SK-N-MC (cell line): Measurements from ENCODE around the gene KLHDC10.
"Not testable (repeated sequence)": the region's sequence is repeated elsewhere in the genome, so short reads cannot be mapped to it uniquely, and the experiment has no call there.

ENCODE experiments used
- DNase-seq: peaks from one replicate; pipeline ENCODE4 v3.0.0-alpha.2; 2011; ENCODE audit warnings: low read depth, low spot score
- H3K27ac ChIP-seq: fragments of 200-600 bp; sonication (generic); 2 replicates; pipeline ENCODE4 v1.5.1; 2016; ENCODE audit warnings: mixed run types
- H3K36me3 ChIP-seq: fragments of 200-600 bp; sonication (generic); 2 replicates; pipeline ENCODE4 v1.6.1; 2017; ENCODE audit warnings: antibody characterized with exemption, low read length, mixed read lengths; ENCODE audit not compliant: insufficient read depth
- H3K4me3 ChIP-seq: fragments of 200-600 bp; sonication (generic); 2 replicates; pipeline ENCODE4 v1.5.1; 2016
- H3K9ac ChIP-seq: fragments of 200-600 bp; sonication (generic); 2 replicates; pipeline ENCODE4 v1.8.0; 2017; ENCODE audit warnings: mixed run types, mixed read lengths; ENCODE audit not compliant: insufficient read length
- H3K9me3 ChIP-seq: fragments of 200-600 bp; sonication (generic); 2 replicates; pipeline ENCODE4 v1.6.1; 2017; ENCODE audit warnings: low read depth, mild to moderate bottlenecking, antibody characterized with exemption, low read length, moderate library complexity, mixed read lengths
- EZH2 ChIP-seq: fragments of 200-600 bp; sonication (generic); IDR thresholded peaks from one replicate; pipeline ENCODE4 v1.6.1; 2017; ENCODE audit warnings: antibody characterized with exemption
- FOXP2 ChIP-seq: optimal IDR thresholded peaks from 2 replicates; pipeline ENCODE3; 2011; ENCODE audit warnings: mild to moderate bottlenecking, moderate library complexity; ENCODE audit not compliant: insufficient read depth; ENCODE audit errors: extremely low read length, control extremely low read depth
- POLR2AphosphoS5 ChIP-seq: IDR thresholded peaks from 2 replicates; pipeline ENCODE4 v1.6.1; 2012; ENCODE audit warnings: mild to moderate bottlenecking, low read depth, low read length, borderline replicate concordance

Gene KLHDC10

DNA sequence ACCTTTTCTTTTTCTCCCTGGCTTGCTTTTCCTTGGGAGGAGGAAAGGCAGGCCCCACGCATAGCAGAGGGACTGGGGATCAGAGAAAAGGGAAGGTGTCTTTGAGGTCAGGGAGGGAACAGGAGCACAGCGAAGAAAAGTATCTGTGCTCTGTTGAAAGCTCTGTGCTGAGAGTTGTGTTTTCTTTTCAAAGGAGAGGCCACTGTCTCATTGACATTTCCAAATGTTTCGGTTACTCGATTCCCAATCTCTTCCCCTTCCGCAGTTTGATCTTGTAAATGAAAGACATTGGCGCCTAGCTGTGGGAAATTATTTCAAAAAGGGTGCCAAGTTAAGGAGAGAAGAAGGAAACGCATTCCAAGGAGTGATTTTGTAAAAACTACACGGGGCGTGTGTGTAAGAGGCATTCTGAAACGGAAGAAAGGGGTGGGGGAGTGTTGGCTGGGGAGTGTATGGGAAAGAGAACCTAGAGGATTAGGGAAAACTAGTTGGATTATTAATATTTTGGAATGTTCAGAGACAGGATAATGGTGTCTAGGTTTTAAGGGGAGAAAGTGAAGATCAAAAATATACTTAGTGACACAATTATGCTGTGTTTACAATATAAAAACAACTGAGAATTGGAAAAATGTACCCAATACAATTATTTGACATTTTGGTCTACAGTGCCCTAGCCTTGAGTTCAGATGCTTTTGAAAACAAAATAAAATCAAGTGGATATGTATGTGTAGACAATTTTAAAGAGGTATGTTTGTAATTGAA is 708 bp downstream of the KLHDC10 start:
- TF ChIP-seq EZH2 (no peak), POLR2AphosphoS5 (no peak), FOXP2 (no peak)
- H3K36me3 ChIP-seq = no peaks in the 10 kb centered on the region
- H3K9ac ChIP-seq = peak overlapping the region; percentile 79
- H3K4me3 ChIP-seq = peak overlapping the region; percentile 88
- no peak for DNase-seq
- H3K27ac ChIP-seq = peak overlapping the region; percentile 14; the same call in 1 of the 2 replicates
- H3K9me3 ChIP-seq = no peaks in the 10 kb centered on the region

DNA sequence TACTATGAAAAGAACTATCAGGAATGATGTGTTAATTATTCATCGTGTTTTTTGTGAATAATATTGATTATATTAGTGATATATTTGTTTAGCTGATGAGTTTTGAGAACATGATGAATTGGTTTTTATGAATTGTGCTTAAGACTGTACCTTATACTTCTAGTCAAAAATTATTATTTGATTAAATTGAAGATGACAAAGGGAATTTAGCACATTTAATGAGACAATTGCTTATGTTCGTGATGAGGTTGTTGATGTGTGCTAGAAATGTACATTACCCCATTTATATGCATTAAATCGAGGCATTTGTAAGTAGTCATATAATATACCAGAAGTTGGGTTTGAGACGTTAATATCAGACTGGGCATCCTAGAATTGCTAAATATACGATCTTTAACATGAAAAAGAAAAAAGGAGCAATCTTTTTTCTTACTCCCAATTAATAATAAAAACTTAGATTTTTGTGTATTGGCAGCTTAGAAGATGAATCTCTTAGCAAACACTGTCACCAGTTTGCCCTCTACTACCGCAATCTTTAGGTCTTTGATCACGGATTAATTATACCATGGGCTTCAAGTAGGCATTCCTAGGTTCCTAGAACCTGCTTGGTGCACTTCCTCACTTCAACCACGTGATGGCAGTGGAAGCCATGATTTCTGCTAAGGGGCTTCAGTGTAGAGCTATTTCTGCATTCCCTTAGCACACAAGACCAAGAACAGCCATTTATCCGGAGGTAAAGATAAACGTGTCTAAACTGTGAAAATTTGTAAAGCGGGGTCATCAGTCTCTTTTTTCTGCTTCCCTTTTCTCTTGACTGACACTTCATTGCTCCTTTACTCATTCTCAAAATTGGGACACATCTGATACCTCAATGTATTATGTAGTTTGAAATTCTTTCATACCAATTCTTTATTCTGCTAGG is 1.6 kb downstream of the KLHDC10 start:
- H3K9ac ChIP-seq = peak overlapping the region; percentile 79
- no peaks in the 10 kb centered on the region for H3K36me3 ChIP-seq
- no peaks in the 10 kb centered on the region for H3K9me3 ChIP-seq
- H3K27ac ChIP-seq = no peak overlapping the region
- TF ChIP-seq EZH2 = no peak
- peak; percentile 86 for DNase-seq
- H3K4me3 ChIP-seq = peak overlapping the region; percentile 88

DNA sequence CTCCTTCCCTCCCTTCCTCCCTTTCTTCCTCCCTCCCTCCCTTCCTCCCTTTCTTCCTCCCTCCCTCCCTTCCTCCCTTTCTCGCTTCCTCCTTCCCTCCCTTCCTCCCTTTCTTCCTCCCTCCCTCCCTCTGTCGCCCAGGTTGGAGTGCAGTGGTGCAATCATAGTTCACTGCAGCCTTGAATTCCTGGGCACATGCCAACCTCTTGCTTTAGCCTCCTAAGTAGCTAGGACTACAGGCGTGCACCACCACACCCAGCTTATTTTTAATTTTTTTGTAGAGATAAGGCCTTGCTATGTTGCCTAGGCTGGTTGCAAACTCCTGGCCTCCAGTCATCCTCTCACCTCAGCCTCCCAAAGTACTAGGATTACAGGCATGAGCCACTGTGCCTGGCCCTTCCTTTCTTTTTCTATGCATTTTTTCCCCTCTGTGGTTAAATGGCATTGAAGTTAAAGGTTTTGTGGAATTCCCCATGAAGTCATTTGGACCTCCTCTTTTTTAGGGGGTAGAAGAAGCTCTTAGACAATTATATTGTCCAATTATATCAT is 9.6 kb downstream of the KLHDC10 start:
- no peak overlapping the region for H3K27ac ChIP-seq
- peaks cover 27% of the 10 kb centered on the region for H3K36me3 ChIP-seq
- no peaks in the 10 kb centered on the region for H3K9me3 ChIP-seq
- H3K9ac ChIP-seq = no peak overlapping the region
- no peak overlapping the region for H3K4me3 ChIP-seq
- DNase-seq = no peak
- no peak for TF ChIP-seq FOXP2
- no peak for TF ChIP-seq EZH2
- no peak for TF ChIP-seq POLR2AphosphoS5

DNA sequence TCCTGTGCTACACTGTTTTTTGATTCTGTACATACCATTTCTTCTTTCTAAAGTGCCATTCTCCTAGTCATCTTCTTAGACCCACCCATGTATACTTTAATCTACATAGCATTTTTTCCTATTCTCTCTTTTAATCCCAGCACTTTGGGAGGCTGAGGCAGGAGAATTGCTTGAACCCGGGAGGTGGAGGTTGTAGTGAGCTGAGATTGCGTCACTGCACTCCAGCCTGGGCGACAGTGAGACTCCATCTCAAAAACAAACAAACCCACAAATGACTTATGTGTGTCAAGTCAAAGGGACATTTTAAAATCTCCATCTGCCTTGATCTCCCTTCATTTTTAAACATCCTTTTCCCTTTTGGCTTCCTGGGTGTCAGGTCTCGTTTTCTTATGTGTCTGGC is 13.2 kb downstream of the KLHDC10 start:
- H3K9ac ChIP-seq, DNase-seq, H3K4me3 ChIP-seq, H3K9me3 ChIP-seq, H3K27ac ChIP-seq: not testable (repeated sequence)
- H3K36me3 ChIP-seq = peaks cover 25% of the 10 kb centered on the region

DNA sequence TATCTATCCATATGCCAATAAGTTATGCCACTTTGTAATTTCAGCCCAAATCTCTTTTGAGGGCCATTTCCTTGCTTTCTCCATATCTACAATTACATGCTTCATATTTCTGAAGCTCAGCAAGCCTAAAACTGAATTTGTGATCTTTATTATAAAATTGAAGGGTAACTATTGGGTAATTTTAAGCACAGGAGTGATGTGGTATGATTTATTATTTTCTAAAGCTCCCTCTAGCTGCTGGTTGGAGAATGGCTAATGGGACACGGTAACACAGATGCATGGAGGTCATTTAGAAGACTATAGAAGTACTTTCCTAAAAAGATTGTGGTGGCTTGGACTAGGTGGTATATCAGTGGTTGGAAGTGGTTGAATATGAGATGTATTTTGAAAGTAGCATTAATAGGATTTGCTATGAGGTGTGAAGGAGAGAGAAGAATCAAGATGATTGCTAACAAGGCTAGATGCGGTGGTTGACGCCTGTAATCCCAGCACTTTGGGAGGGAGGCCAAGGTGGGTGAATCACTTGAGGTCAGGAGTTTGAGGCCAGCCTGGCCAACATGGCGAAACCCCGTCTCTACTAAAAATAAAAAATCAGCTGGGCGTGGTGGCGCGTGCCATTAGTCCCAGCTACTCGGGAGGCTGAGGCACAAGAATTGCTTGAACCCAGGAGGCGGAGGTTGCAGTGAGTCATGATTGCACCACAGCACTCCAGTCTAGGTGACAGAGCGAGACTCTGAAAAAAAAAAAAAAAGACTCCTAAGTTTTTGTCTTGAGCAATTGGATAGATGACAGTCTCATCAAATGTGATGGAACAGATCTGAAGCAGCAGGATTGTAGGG is 13.9 kb downstream of the KLHDC10 start:
- no peaks in the 10 kb centered on the region for H3K9me3 ChIP-seq
- no peak for DNase-seq
- no peak overlapping the region for H3K9ac ChIP-seq
- no peak overlapping the region for H3K27ac ChIP-seq
- peaks cover 18% of the 10 kb centered on the region for H3K36me3 ChIP-seq
- TF ChIP-seq FOXP2 (no peak), POLR2AphosphoS5 (no peak), EZH2 (no peak)
- no peak overlapping the region for H3K4me3 ChIP-seq

- DNase-seq, H3K9ac ChIP-seq, H3K27ac ChIP-seq, H3K4me3 ChIP-seq, H3K9me3 ChIP-seq: not testable (repeated sequence)
- peaks cover 18% of the 10 kb centered on the region for H3K36me3 ChIP-seq
Measured at GRCh38 chr7:130085235-130085634, 14.9 kb downstream of the KLHDC10 start.

GRCh38 chr7:130086938-130087337 is 16.6 kb downstream of the KLHDC10 start:
- H3K27ac ChIP-seq = peak overlapping the region; percentile 59; the same call in 1 of the 2 replicates
- H3K9ac ChIP-seq = no peak overlapping the region
- H3K4me3 ChIP-seq = no peak overlapping the region
- no peak for DNase-seq
- peaks cover 18% of the 10 kb centered on the region for H3K36me3 ChIP-seq
- TF ChIP-seq POLR2AphosphoS5 (no peak), FOXP2 (no peak), EZH2 (no peak)
- H3K9me3 ChIP-seq = no peaks in the 10 kb centered on the region

- peak overlapping the region; percentile 59; the same call in 1 of the 2 replicates for H3K27ac ChIP-seq
- no peak for TF ChIP-seq FOXP2
- TF ChIP-seq POLR2AphosphoS5 = no peak
- TF ChIP-seq EZH2 = no peak
- no peak overlapping the region for H3K4me3 ChIP-seq
- DNase-seq = no peak
- peaks cover 18% of the 10 kb centered on the region for H3K36me3 ChIP-seq
- H3K9ac ChIP-seq = no peak overlapping the region
- H3K9me3 ChIP-seq = no peaks in the 10 kb centered on the region
Measured at GRCh38 chr7:130087364-130087763, 17.0 kb downstream of the KLHDC10 start.
